K562 (cell line): ENCODE data around the gene GOLGA8A. TPM values are rescaled to one million over a fixed set of nuclear protein-coding genes. Genes with fewer than 3 reads are reported as not detected.

Experiments used
- EGR1 ChIP-seq: fragments of 450-650 bp; conservative IDR thresholded peaks from 2 replicates; pipeline ENCODE4 v1.6.1; 2017; ENCODE audit warnings: mild to moderate bottlenecking
- ETS2 ChIP-seq: IDR thresholded peaks from 2 replicates; pipeline ENCODE4 v1.6.1; 2016; ENCODE audit warnings: borderline replicate concordance, missing genetic modification characterization, mild to moderate bottlenecking, moderate library complexity, missing compliant biosample characterization; ENCODE audit not compliant: poor library complexity, severe bottlenecking
- FOXA3 ChIP-seq, 2 experiments: fragments of 450-650 bp in 1 of 2; sonication (generic) in 1 of 2; formaldehyde crosslinking; IDR thresholded peaks in 1 of 2; conservative IDR thresholded peaks in 1 of 2; 2 replicates each; pipeline versions ENCODE4 v1.4.0 to v1.8.0; 2020 to 2022; ENCODE audit warnings: mild to moderate bottlenecking in 2 of 2, missing genetic modification reagents in 1 of 2
- HDAC1 ChIP-seq, 2 experiments: fragments of 450-650 bp; IDR thresholded peaks; 2 replicates each; pipeline ENCODE4 v1.6.1; 2016 to 2017; ENCODE audit warnings: inconsistent platforms in 1 of 2, mild to moderate bottlenecking in 1 of 2, moderate library complexity in 1 of 2
- HES1 ChIP-seq: fragments of 450-650 bp; IDR thresholded peaks from 2 replicates; pipeline ENCODE4 v1.6.1; 2016; ENCODE audit warnings: low read depth, mild to moderate bottlenecking, moderate library complexity
- KAT2B ChIP-seq: IDR thresholded peaks from one replicate; pipeline ENCODE4 v1.6.1; 2012; ENCODE audit warnings: low read depth, mild to moderate bottlenecking, control low read depth, inconsistent platforms, low read length, moderate library complexity
- MAFF ChIP-seq: IDR thresholded peaks from 2 replicates; pipeline ENCODE4 v1.6.1; 2012; ENCODE audit warnings: low read length, improper control_type of control experiment
- MAFK ChIP-seq: IDR thresholded peaks from 2 replicates; pipeline ENCODE4 v1.6.1; 2011; ENCODE audit warnings: low read length, improper control_type of control experiment
- MNT ChIP-seq, 2 experiments: fragments of 450-650 bp; conservative IDR thresholded peaks; 2 replicates each; pipeline ENCODE4 v1.6.1; 2017; ENCODE audit warnings: mild to moderate bottlenecking in 2 of 2, moderate library complexity in 2 of 2
- NKRF ChIP-seq: fragments of 450-650 bp; IDR thresholded peaks from 2 replicates; pipeline ENCODE4 v1.6.1; 2016; ENCODE audit warnings: borderline replicate concordance
- PRPF4 ChIP-seq: fragments of 200-400 bp; formaldehyde crosslinking; IDR thresholded peaks from one replicate; pipeline ENCODE4 v1.6.1; 2017; ENCODE audit warnings: low read length, low read depth, mild to moderate bottlenecking; ENCODE audit not compliant: insufficient read depth, poor library complexity, severe bottlenecking
- PYGO2 ChIP-seq: fragments of 450-650 bp; IDR thresholded peaks from 2 replicates; pipeline ENCODE4 v1.6.1; 2016; ENCODE audit warnings: mild to moderate bottlenecking, missing genetic modification characterization, moderate library complexity, missing compliant biosample characterization
- RFX7 ChIP-seq: fragments of 250-450 bp; sonication (Bioruptor Pico); IDR thresholded peaks from 2 replicates; pipeline ENCODE4 v1.5.1; 2021; ENCODE audit warnings: mild to moderate bottlenecking
- SP2 ChIP-seq: IDR thresholded peaks from 2 replicates; pipeline ENCODE4 v1.6.1; 2011; ENCODE audit warnings: mild to moderate bottlenecking, low read depth, low read length, moderate library complexity; ENCODE audit not compliant: poor library complexity, severe bottlenecking; ENCODE audit errors: extremely low read depth
- STAT5B ChIP-seq: fragments of 250-450 bp; sonication (Bioruptor Pico); IDR thresholded peaks from 2 replicates; pipeline ENCODE4 v1.8.0; 2021; ENCODE audit warnings: mild to moderate bottlenecking, inconsistent platforms
- ZBTB7A ChIP-seq: IDR thresholded peaks from 2 replicates; pipeline ENCODE4 v1.6.1; 2011; ENCODE audit warnings: low read depth, mild to moderate bottlenecking, low read length, moderate library complexity, borderline replicate concordance; ENCODE audit not compliant: control insufficient read depth
- ZNF224 ChIP-seq: sonication (generic); formaldehyde crosslinking; IDR thresholded peaks from 2 replicates; pipeline ENCODE4 v1.8.0; 2022; ENCODE audit warnings: mild to moderate bottlenecking, missing genetic modification reagents
- ZNF589 ChIP-seq: fragments of 200-800 bp; sonication (Bioruptor generic); IDR thresholded peaks from 2 replicates; pipeline ENCODE4 v1.6.1; 2016; ENCODE audit warnings: low read depth, missing genetic modification characterization, missing compliant biosample characterization
- ZNF785 ChIP-seq: fragments of 250-450 bp; sonication (Bioruptor Pico); IDR thresholded peaks from 2 replicates; pipeline ENCODE4 v1.4.0; 2020; ENCODE audit warnings: mild to moderate bottlenecking
- polyA plus RNA-seq, 8 experiments: library from polyadenylated mRNA; depleted of rRNA in 4 of 8; stranded (reverse) in 5 of 8; unstranded in 3 of 8; fragments of >200 nt; fragmentation: Nextera tagmentation in 2 of 8; fragmentation: Illumina TruSeq in 1 of 8; extraction: Ambion mirVana in 2 of 8; extraction: Trizol in 1 of 8; gene quantifications; 2 replicates each; pipeline versions ENCODE4 v1.2.1 to v1.2.3, GENCODE V29; 2011 to 2014; ENCODE audit warnings: inconsistent platforms in 1 of 8, missing spikeins in 1 of 8
- total RNA-seq, 7 experiments: library from RNA; depleted of rRNA in 6 of 7; stranded (reverse); fragments of >200 nt in 6 of 7; fragmentation: Illumina TruSeq in 2 of 7; extraction: Trizol in 2 of 7; gene quantifications; 2 replicates each; pipeline versions ENCODE4 v1.2.1 to v1.2.3, GENCODE V29; 2011 to 2021; ENCODE audit warnings: low replicate concordance in 1 of 7
- TF ChIP-seq, protein P1 (sequence below): fragments of 250-450 bp; sonication (Bioruptor Pico); IDR thresholded peaks from 2 replicates; pipeline ENCODE4 v1.4.0; 2020; ENCODE audit warnings: mild to moderate bottlenecking, moderate library complexity
- TF ChIP-seq, protein P2 (sequence below): sonication (generic); formaldehyde crosslinking; IDR thresholded peaks from 2 replicates; pipeline ENCODE4 v1.8.1; 2023; ENCODE audit warnings: mild to moderate bottlenecking, missing genetic modification reagents

The GOLGA8A gene
- total and polyA plus RNA-seq, 9 of the 15 experiments (the other 6 are each of a cell fraction or from before 2014, with no cell fraction given), result 11.2 to 191 (median 56.3) TPM

DNA sequence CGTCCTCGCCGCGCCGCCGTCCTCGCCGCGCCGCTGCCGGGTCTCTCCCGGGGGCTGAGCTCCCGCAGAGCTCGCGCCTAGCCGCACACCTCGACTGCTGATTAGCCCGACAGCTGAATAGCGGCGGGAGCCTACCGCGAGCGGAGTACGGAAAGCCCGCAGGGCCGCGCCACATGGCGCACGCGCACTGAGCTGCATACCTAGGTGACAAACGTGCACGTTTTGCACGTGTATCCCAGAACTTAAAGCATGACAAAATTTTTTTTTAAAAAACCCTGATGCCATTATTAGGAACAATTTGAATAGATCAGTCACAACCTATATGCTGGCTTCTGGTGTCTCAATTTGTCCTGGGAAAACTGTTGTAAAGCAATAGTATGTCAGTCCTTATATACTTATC is at the start of gene GOLGA8A (continued):
- TF ChIP-seq NKRF, result peak; percentile 78; the same call in 1 of the 2 replicates
- no peak for TF ChIP-seq ZNF589 (CRISPR knock-in tag)
- no peak for TF ChIP-seq PYGO2 (tag)
- TF ChIP-seq ZBTB7A, result peak; percentile 52; the same call in 1 of the 2 replicates
- TF ChIP-seq KAT2B, result no peak
- TF ChIP-seq, protein P1, sequence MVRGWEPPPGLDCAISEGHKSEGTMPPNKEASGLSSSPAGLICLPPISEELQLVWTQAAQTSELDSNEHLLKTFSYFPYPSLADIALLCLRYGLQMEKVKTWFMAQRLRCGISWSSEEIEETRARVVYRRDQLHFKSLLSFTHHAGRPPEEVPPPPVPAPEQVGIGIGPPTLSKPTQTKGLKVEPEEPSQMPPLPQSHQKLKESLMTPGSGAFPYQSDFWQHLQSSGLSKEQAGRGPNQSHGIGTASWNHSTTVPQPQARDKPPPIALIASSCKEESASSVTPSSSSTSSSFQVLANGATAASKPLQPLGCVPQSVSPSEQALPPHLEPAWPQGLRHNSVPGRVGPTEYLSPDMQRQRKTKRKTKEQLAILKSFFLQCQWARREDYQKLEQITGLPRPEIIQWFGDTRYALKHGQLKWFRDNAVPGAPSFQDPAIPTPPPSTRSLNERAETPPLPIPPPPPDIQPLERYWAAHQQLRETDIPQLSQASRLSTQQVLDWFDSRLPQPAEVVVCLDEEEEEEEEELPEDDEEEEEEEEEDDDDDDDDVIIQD (CRISPR knock-in tag), result no peak
- no peak for TF ChIP-seq MAFK
- no peak for TF ChIP-seq SP2
- no peak for TF ChIP-seq ZNF224 (CRISPR knock-in tag)
- TF ChIP-seq STAT5B (CRISPR knock-in tag), result no peak
- no peak for TF ChIP-seq ETS2 (tag)
- no peak for TF ChIP-seq MAFF
- TF ChIP-seq, protein P2, sequence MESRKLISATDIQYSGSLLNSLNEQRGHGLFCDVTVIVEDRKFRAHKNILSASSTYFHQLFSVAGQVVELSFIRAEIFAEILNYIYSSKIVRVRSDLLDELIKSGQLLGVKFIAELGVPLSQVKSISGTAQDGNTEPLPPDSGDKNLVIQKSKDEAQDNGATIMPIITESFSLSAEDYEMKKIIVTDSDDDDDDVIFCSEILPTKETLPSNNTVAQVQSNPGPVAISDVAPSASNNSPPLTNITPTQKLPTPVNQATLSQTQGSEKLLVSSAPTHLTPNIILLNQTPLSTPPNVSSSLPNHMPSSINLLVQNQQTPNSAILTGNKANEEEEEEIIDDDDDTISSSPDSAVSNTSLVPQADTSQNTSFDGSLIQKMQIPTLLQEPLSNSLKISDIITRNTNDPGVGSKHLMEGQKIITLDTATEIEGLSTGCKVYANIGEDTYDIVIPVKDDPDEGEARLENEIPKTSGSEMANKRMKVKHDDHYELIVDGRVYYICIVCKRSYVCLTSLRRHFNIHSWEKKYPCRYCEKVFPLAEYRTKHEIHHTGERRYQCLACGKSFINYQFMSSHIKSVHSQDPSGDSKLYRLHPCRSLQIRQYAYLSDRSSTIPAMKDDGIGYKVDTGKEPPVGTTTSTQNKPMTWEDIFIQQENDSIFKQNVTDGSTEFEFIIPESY, result 0 out of 2 replicates have a peak, but pooled peaks have one; percentile 30
- no peak for TF ChIP-seq RFX7
- no peak for TF ChIP-seq PRPF4
- TF ChIP-seq MNT (conservative IDR thresholded peaks at IDR 0.05), result peak; percentile 89 to 94
- no peak for TF ChIP-seq HES1
- peak in 1 of 2 experiments; percentile 73; a peak in 2 of 4 replicates for TF ChIP-seq HDAC1 (IDR thresholded peaks at IDR 0.05)
- TF ChIP-seq EGR1, result no peak
- no peak for TF ChIP-seq ZNF785 (CRISPR knock-in tag)
- no peak for TF ChIP-seq FOXA3 (CRISPR knock-in tag; conservative IDR thresholded peaks at IDR 0.05 in 1 of 2, IDR thresholded peaks at IDR 0.05 in 1 of 2)
